Keratinocyte (primary cell): Measurements from ENCODE around the gene NCEH1.

Experiments
- EZH2 ChIP-seq: IDR thresholded peaks from one replicate; pipeline ENCODE4 v1.6.1; 2012; ENCODE audit warnings: inconsistent platforms, mild to moderate bottlenecking, low read length, moderate library complexity
- TF ChIP-seq, protein P1 (sequence below), 3 experiments: IDR thresholded peaks in 1 of 3; conservative IDR thresholded peaks in 1 of 3; optimal IDR thresholded peaks in 1 of 3; 2 replicates in 2 of 3; 3 replicates in 1 of 3; pipeline versions ENCODE3 to v1.5.1; 2011; ENCODE audit warnings: low read length in 3 of 3, mild to moderate bottlenecking in 3 of 3, moderate library complexity in 2 of 3, control low read depth in 1 of 3, inconsistent platforms in 1 of 3; ENCODE audit not compliant: insufficient read depth in 2 of 3; ENCODE audit errors: extremely low read depth in 1 of 3

DNA sequence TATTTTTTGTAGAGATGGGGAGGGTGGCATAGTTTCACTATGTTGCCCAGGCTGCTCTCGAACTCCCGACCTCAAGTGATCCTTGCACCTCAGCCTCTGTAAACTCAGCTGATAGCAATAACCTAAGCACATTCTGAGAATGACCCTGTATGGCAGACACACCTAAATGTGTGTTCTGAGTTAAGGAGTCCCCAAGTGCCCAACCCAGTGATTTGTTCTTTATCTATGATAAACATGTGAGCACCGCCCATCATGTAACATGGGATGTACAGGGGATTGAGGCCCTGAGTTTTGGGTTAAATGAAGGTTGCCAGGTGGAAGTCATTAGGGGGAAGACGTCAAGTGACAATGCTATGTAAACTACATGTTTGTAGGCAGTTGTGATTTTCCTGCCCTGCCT, 5.7 kb downstream of the NCEH1 start:
- TF ChIP-seq, protein P1, sequence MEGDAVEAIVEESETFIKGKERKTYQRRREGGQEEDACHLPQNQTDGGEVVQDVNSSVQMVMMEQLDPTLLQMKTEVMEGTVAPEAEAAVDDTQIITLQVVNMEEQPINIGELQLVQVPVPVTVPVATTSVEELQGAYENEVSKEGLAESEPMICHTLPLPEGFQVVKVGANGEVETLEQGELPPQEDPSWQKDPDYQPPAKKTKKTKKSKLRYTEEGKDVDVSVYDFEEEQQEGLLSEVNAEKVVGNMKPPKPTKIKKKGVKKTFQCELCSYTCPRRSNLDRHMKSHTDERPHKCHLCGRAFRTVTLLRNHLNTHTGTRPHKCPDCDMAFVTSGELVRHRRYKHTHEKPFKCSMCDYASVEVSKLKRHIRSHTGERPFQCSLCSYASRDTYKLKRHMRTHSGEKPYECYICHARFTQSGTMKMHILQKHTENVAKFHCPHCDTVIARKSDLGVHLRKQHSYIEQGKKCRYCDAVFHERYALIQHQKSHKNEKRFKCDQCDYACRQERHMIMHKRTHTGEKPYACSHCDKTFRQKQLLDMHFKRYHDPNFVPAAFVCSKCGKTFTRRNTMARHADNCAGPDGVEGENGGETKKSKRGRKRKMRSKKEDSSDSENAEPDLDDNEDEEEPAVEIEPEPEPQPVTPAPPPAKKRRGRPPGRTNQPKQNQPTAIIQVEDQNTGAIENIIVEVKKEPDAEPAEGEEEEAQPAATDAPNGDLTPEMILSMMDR (optimal IDR thresholded peaks at IDR 0.05 in 1 of 3, IDR thresholded peaks at IDR 0.05 in 1 of 3, conservative IDR thresholded peaks at IDR 0.05 in 1 of 3; ENCODE audit: extremely low read depth in 1 of 3, insufficient read depth in 2 of 3, low read length in 3 of 3), result no peak
- TF ChIP-seq EZH2, result no peak
